Transverse colon (tissue), 4 donors: ENCODE data around the gene GPI. TPM values are rescaled to one million over a fixed set of nuclear protein-coding genes. Genes with fewer than 3 reads are reported as not detected.

Experiments
- DNase-seq: peaks from one replicate; pipeline ENCODE4 v3.0.0-alpha.2; 2019
- H3K27ac ChIP-seq, 4 donors: fragments of 200-600 bp; sonication (generic); 2 replicates each; pipeline ENCODE4 v1.5.1; 2016 to 2018; ENCODE audit warnings: inconsistent platforms in 4 of 4
- H3K27me3 ChIP-seq: fragments of 200-600 bp; sonication (generic); 2 replicates; pipeline ENCODE4 v1.5.1; 2017; ENCODE audit warnings: inconsistent platforms
- H3K36me3 ChIP-seq, 4 donors: fragments of 200-600 bp; sonication (generic); 2 replicates each; pipeline ENCODE4 v1.5.1; 2017 to 2019; ENCODE audit warnings: inconsistent platforms in 4 of 4
- H3K4me1 ChIP-seq, 4 donors: fragments of 200-600 bp; sonication (generic); 2 replicates each; pipeline ENCODE4 v1.5.1; 2017 to 2020; ENCODE audit warnings: inconsistent platforms in 4 of 4
- H3K4me3 ChIP-seq, 4 donors: fragments of 200-600 bp; sonication (generic); 1 replicate in 1 of 4; 2 replicates in 3 of 4; pipeline versions ENCODE4 v1.5.1 to v1.6.1; 2017 to 2019; ENCODE audit warnings: inconsistent platforms in 4 of 4
- H3K9me3 ChIP-seq, 2 donors: fragments of 200-600 bp; sonication (generic); 2 replicates each; pipeline ENCODE4 v1.5.1; 2017 to 2019; ENCODE audit warnings: inconsistent platforms in 2 of 2
- CTCF ChIP-seq, 5 experiments: fragments of 200-600 bp in 3 of 5; fragments of 450-650 bp in 2 of 5; sonication (generic) in 3 of 5; IDR thresholded peaks; 1 replicate in 2 of 5; 2 replicates in 3 of 5; pipeline ENCODE4 v1.5.1; 2016 to 2017; ENCODE audit warnings: antibody characterized with exemption in 5 of 5, inconsistent platforms in 3 of 5, mild to moderate bottlenecking in 2 of 5, moderate library complexity in 1 of 5
- EP300 ChIP-seq: sonication (generic); formaldehyde crosslinking; IDR thresholded peaks from one replicate; pipeline ENCODE4 v1.6.1; 2017; ENCODE audit warnings: antibody characterized with exemption, low read depth
- POLR2A ChIP-seq: fragments of 450-650 bp; IDR thresholded peaks from one replicate; pipeline ENCODE4 v1.6.1; 2016; ENCODE audit warnings: antibody characterized with exemption, mild to moderate bottlenecking, moderate library complexity
- POLR2AphosphoS5 ChIP-seq, 3 donors: sonication (generic); formaldehyde crosslinking; IDR thresholded peaks; one replicate each; pipeline ENCODE4 v1.6.1; 2016; ENCODE audit warnings: antibody characterized with exemption in 3 of 3
- WGBS, 2 donors: methylation state at CpG; one replicate each; pipeline ENCODE4 v1.1.5; 2018; ENCODE audit warnings: low coverage in 1 of 2; 5-methylcytosine and 5-hydroxymethylcytosine counted together
- in situ Hi-C, 4 donors: fragments of 200-750 bp; cut with MboI; loops; one replicate each; pipeline versions ENCODE4 v1.15.0 to v1.15.1; 2017; ENCODE audit warnings: low sequenced_read_pairs in 3 of 4, low pct_ligation_motif_present in 1 of 4, low pct_unique_long_range_greater_than_20kb in 1 of 4
- intact Hi-C: fragments of 100-400 bp; cut with DNase I; formaldehyde crosslinking; loops from one replicate; pipeline ENCODE4 v1.15.1; 2023; ENCODE audit warnings: low total_unique reads
- total RNA-seq, 4 donors: library from RNA; depleted of rRNA; stranded (reverse); fragments of >200 nt; gene quantifications; one replicate each; pipeline ENCODE4 v1.1.0, GENCODE V29; 2016

The GPI gene
- total RNA-seq, 4 donors from 2014 or later, result 112 to 531 (median 220) TPM

- Histone ChIP-seq H3K27ac (no peak overlapping the region), H3K27me3 (no peaks in the 10 kb centered on the region), H3K4me3 (no peak overlapping the region), H3K9me3 (no peaks in the 10 kb centered on the region), H3K36me3 (peaks cover 0 to 45% (median 17%) of the 10 kb centered on the region in 4 donors), H3K4me1 (peaks cover 0 to 8% (median 0%) of the 10 kb centered on the region in 4 donors)
- DNase-seq, result no peak
- no peak for TF ChIP-seq POLR2AphosphoS5 (IDR thresholded peaks at IDR 0.05)
- no peak for TF ChIP-seq EP300
- TF ChIP-seq CTCF (IDR thresholded peaks at IDR 0.05), result no peak
- TF ChIP-seq POLR2A, result no peak
- intact Hi-C loops, result no loop called here
- in situ Hi-C loops, result loop anchor here in 2 of 4 donors (25.0 kb wide), 1 partner anchor 99 kb away; no protein-coding TSS in a partner anchor
- WGBS, 2 donors, result 96% methylated on average over 3 of the region's 3 CpGs; no CpG with 5 or more reads in 1 of the 2 donors
These were observed 29.1 kb upstream of the GPI start for GRCh38 chr19:34335914-34336313.

GRCh38 chr19:34336781-34337271 is 28.2 kb upstream of the GPI start:
- H3K27ac ChIP-seq, result no peak overlapping the region
- TF ChIP-seq POLR2A (no peak), CTCF (IDR thresholded peaks at IDR 0.05) (peak; percentile 57 to 70 (median 61))
- in situ Hi-C loops, result loop anchor here in 2 of 4 donors (25.0 kb wide), 1 partner anchor 100 kb away; no protein-coding TSS in a partner anchor

GRCh38 chr19:34337739-34338138 is 27.3 kb upstream of the GPI start:
- WGBS, 2 donors, result 83 to 91% methylated on average over 2 of the region's 2 CpGs
- Histone ChIP-seq H3K4me3 (no peak overlapping the region), H3K36me3 (peaks cover 0 to 42% (median 18%) of the 10 kb centered on the region in 4 donors), H3K27ac (no peak overlapping the region), H3K9me3 (no peaks in the 10 kb centered on the region), H3K27me3 (no peaks in the 10 kb centered on the region), H3K4me1 (peaks cover 0 to 8% (median 0%) of the 10 kb centered on the region in 4 donors)
- intact Hi-C loops (no loop called here), in situ Hi-C loops (loop anchor here in 2 of 4 donors (25.0 kb wide), 1 partner anchor 100 kb away; no protein-coding TSS in a partner anchor)
- TF ChIP-seq POLR2A (no peak), CTCF (IDR thresholded peaks at IDR 0.05) (no peak), POLR2AphosphoS5 (IDR thresholded peaks at IDR 0.05) (no peak), EP300 (no peak)
- DNase-seq, result no peak

More at GRCh38 chr19:34336781-34337271, 28.2 kb upstream of the GPI start:
- Histone ChIP-seq H3K4me1 (peaks cover 0 to 8% (median 0%) of the 10 kb centered on the region in 4 donors), H3K27me3 (no peaks in the 10 kb centered on the region), H3K9me3 (no peaks in the 10 kb centered on the region), H3K4me3 (no peak overlapping the region), H3K36me3 (peaks cover 0 to 41% (median 17%) of the 10 kb centered on the region in 4 donors)
- no peak for DNase-seq
- intact Hi-C loops, result no loop called here
- 0 to 6% methylated on average over 1 of the region's 1 CpG for WGBS, 2 donors

- intact Hi-C loops, result no loop called here
- H3K27ac ChIP-seq, result no peak overlapping the region
- no peak overlapping the region for H3K4me3 ChIP-seq
- H3K27me3 ChIP-seq, result no peaks in the 10 kb centered on the region
- peaks cover 0 to 1% (median 0%) of the 10 kb centered on the region in 4 donors for H3K4me1 ChIP-seq
- in situ Hi-C loops, result loop anchor here in 3 of 4 donors (10.0 to 25.0 kb wide), 2 partner anchors 105 to 117 kb away; no protein-coding TSS in a partner anchor
- WGBS, 2 donors, result 95 to 96% methylated on average over 2 to 12 of the region's 12 CpGs
- TF ChIP-seq POLR2A (no peak), EP300 (no peak), POLR2AphosphoS5 (IDR thresholded peaks at IDR 0.05) (no peak), CTCF (IDR thresholded peaks at IDR 0.05) (no peak)
- DNase-seq, result no peak
- H3K36me3 ChIP-seq, result peaks cover 0 to 41% (median 16%) of the 10 kb centered on the region in 4 donors
- no peaks in the 10 kb centered on the region for H3K9me3 ChIP-seq
These were observed 22.9 kb upstream of the GPI start for GRCh38 chr19:34341935-34342680.
